Activated CD8-positive, alpha-beta memory T cell treated with anti-CD3 and anti-CD28 coated beads, Interleukin-2, amount 10 ng/mL, durations not matched to agents 7 days and 5 days (primary cell): ENCODE data around the gene ITIH3. TPM values are rescaled to one million over a fixed set of nuclear protein-coding genes. Genes with fewer than 3 reads are reported as not detected.

Experiments
- ATAC-seq: fragments of 150-1000 bp; cut with Tn5 transposase; one replicate; pipeline ENCODE4 v1.10.0; 2021; ENCODE audit warnings: moderate library complexity
- CTCF ChIA-PET: fragments of 350-600 bp; sonication (Branson Sonifier 250); formaldehyde crosslinking; loops from one replicate; lab custom pipeline; 2021; ENCODE audit warnings: antibody characterized with exemption; lab: Charles Lee
- DNase-seq: peaks from one replicate; pipeline ENCODE4 v3.0.0-alpha.2; 2020
- H3K27ac Mint-ChIP-seq: one replicate; pipeline ENCODE4 v1.8.0; 2021; ENCODE audit warnings: mild to moderate bottlenecking, mixed read lengths
- H3K27me3 Mint-ChIP-seq: one replicate; pipeline ENCODE4 v1.8.0; 2021; ENCODE audit warnings: mixed read lengths
- H3K36me3 Mint-ChIP-seq: one replicate; pipeline ENCODE4 v1.8.0; 2021; ENCODE audit warnings: mild to moderate bottlenecking, mixed read lengths
- H3K4me1 Mint-ChIP-seq: one replicate; pipeline ENCODE4 v1.8.0; 2021; ENCODE audit warnings: mixed read lengths
- H3K4me3 Mint-ChIP-seq: one replicate; pipeline ENCODE4 v1.8.0; 2021; ENCODE audit warnings: mild to moderate bottlenecking, moderate library complexity, mixed read lengths
- H3K9me3 Mint-ChIP-seq: one replicate; pipeline ENCODE4 v1.8.0; 2022; ENCODE audit warnings: low read depth, mixed read lengths
- microRNA-seq: library from miRNA; unstranded; fragments of <30 nt; microRNA quantifications from one replicate; pipeline ENCODE4 v1.2.0, GENCODE V29; 2022
- total RNA-seq, 2 experiments: library from RNA; stranded (reverse); gene quantifications; one replicate each; pipeline ENCODE4 v1.2.3, GENCODE V29; 2021

ITIH3 gene
- total RNA-seq, 2 experiments from 2014 or later: not detected

- Mint-ChIP-seq H3K27me3 (no peaks in the 10 kb centered on the region), H3K4me3 (no peak overlapping the region), H3K9me3 (no peaks in the 10 kb centered on the region), H3K36me3 (no peaks in the 10 kb centered on the region), H3K4me1 (peaks cover 6% of the 10 kb centered on the region), H3K27ac (no peak overlapping the region)
- ATAC-seq: peak; percentile 63
- CTCF ChIA-PET: interaction anchor here (0.9 to 1.6 kb wide), 6 partner anchors 10 to 341 kb away, joined by 3 to 4 read pairs (median 3); no protein-coding TSS in a partner anchor
- DNase-seq: no peak
These were observed 56.8 kb downstream of the ITIH3 start for GRCh38 chr3:52851348-52851747.

DNA sequence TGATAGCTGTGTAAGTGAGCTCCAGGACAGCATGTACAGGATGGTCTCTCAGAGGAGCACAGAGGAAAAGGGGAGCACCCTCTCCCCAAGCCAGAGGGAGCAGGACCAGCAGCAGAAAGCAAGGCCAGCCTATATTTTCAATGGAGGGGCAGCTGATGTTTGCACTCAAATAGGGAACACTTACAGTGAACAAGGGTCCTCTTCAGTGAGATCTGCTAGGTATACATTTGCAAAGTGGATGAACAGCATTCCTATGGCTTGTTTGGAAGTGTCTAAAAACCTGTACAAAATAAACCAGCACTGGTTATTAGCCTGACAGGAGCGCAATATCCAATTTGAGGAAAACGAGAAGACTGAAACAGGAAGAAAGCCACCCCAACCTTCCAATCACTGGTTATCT is 57.8 kb downstream of the ITIH3 start:
- Mint-ChIP-seq H3K4me3 (no peak overlapping the region), H3K9me3 (no peaks in the 10 kb centered on the region), H3K36me3 (no peaks in the 10 kb centered on the region), H3K27me3 (no peaks in the 10 kb centered on the region), H3K4me1 (no peaks in the 10 kb centered on the region), H3K27ac (no peak overlapping the region)
- CTCF ChIA-PET: no interaction called here
- DNase-seq (no peak), ATAC-seq (no peak)

DNA sequence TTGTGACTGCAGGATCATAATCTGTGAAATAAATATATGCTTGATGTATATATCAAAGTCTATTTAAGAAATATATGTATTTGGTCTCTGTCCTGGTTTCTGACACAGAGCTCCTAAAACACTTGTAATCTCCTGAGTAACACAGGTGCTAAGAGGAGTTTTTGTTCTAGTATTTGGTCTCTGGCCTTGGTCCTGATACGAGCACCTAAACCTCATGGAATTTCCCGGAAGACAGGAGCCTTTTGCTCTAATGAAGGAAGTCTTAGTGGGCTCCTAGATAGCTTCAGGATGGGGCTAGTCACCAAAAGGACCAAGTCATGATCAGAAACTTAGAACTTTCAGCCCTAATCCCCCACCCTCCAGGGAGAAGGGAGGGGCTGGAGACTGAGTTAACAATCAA is 59.4 kb downstream of the ITIH3 start:
- Mint-ChIP-seq H3K4me3 (no peak overlapping the region), H3K9me3 (no peaks in the 10 kb centered on the region), H3K36me3 (no peaks in the 10 kb centered on the region), H3K27ac (no peak overlapping the region), H3K27me3 (no peaks in the 10 kb centered on the region), H3K4me1 (no peaks in the 10 kb centered on the region)
- DNase-seq: no peak
- CTCF ChIA-PET: interaction anchor here (0.9 to 1.4 kb wide), 2 partner anchors 13 to 15 kb away, joined by 3 to 4 read pairs; no protein-coding TSS in a partner anchor
- ATAC-seq: no peak

DNA sequence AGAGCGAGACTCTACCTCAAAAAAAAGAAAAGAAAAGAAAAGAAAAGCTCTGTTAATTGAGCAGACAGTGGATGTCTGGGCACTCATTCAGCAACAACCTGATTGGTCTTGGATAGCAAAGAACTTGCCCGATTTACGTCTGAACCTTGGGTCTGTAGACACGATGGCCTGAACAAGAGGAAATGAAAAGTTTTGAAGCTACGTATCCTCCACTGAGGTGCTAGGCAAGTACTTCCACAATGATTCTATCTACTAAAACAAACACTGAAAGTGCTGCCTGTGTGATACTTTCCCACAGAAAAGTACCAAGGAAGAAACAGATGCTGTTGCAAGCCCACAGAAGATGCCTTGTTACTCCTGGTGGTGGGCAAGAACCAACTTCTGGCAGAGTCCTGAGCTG is 62.1 kb downstream of the ITIH3 start:
- Mint-ChIP-seq H3K4me1 (no peaks in the 10 kb centered on the region), H3K4me3 (no peak overlapping the region)

DNA sequence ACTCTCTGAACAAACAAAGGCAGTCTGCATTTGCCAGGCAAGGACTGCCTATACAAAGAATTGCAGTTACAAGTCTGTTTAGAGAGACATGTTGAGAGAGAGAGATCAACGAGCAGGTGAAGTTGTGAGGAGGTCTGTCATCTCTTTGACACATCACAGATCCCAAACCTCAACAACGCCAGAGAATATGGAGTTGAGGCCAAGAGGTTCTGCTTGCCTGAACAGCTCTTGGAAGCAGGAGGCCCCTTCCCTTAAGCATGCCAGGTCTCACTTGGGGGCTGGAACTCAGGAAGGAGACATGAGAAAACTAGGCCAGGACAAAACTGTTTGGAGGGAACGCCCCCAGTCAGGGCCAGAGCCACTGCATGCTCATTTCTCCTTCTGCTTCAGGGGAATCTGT is 62.5 kb downstream of the ITIH3 start:
- H3K4me1 Mint-ChIP-seq: no peaks in the 10 kb centered on the region
- no peaks in the 10 kb centered on the region for H3K36me3 Mint-ChIP-seq
- H3K27me3 Mint-ChIP-seq: no peaks in the 10 kb centered on the region
- no peak for DNase-seq
- H3K27ac Mint-ChIP-seq: no peak overlapping the region
- CTCF ChIA-PET: no interaction called here
- H3K9me3 Mint-ChIP-seq: no peaks in the 10 kb centered on the region
- H3K4me3 Mint-ChIP-seq: no peak overlapping the region
- ATAC-seq: no peak

More for the DNA sequence above, 62.1 kb downstream of the ITIH3 start:
- Mint-ChIP-seq H3K36me3 (no peaks in the 10 kb centered on the region), H3K27ac (no peak overlapping the region), H3K27me3 (no peaks in the 10 kb centered on the region), H3K9me3 (no peaks in the 10 kb centered on the region)
- DNase-seq: no peak
- ATAC-seq: no peak
- CTCF ChIA-PET: no interaction called here

- DNase-seq: no peak
- ATAC-seq: no peak
- H3K9me3 Mint-ChIP-seq: peaks cover 2% of the 10 kb centered on the region
- H3K27me3 Mint-ChIP-seq: no peaks in the 10 kb centered on the region
- CTCF ChIA-PET: no interaction called here
- H3K4me3 Mint-ChIP-seq: no peak overlapping the region
- H3K36me3 Mint-ChIP-seq: peaks cover 3% of the 10 kb centered on the region
- H3K27ac Mint-ChIP-seq: no peak overlapping the region
- H3K4me1 Mint-ChIP-seq: no peaks in the 10 kb centered on the region
These were observed 63.3 kb downstream of the ITIH3 start for GRCh38 chr3:52857864-52858263.

Small RNA genes within 50 kb of the gene (microRNA-seq; reads per million reads assigned to microRNA genes)
- gene MIR8064: not detected

Other genes with a start within 250 kb of the ITIH3 start
- 10 to 100 TPM; 69.7 to 73.3 TPM for gene PBRM1, start 108.9 kb upstream of the ITIH3 start, total RNA-seq
- gene GNL3, start 108.8 kb upstream of the ITIH3 start, total RNA-seq: 100 to 1,000 TPM in 1 of 2 experiments, 10 to 100 TPM in 1; 86.8 to 116 TPM
- gene GLT8D1, start 89.0 kb upstream of the ITIH3 start, total RNA-seq: 10 to 100 TPM; 37.0 to 46.3 TPM
- 100 to 1,000 TPM in 1 of 2 experiments, 10 to 100 TPM in 1; 87.3 to 106 TPM for gene SPCS1, start 88.7 kb upstream of the ITIH3 start, total RNA-seq
- gene NEK4, start 23.9 kb upstream of the ITIH3 start, total RNA-seq: 10 to 100 TPM; 26.7 to 27.9 TPM
- not detected for gene ITIH1, start 17.2 kb upstream of the ITIH3 start, total RNA-seq
- gene ITIH4, start 35.9 kb downstream of the ITIH3 start, total RNA-seq: 10 to 100 TPM; 18.0 to 24.9 TPM
- 1 to 10 TPM in 1 of 2 experiments, under 1 TPM in 1; 0.40 to 3.0 TPM for gene MUSTN1, start 40.2 kb downstream of the ITIH3 start, total RNA-seq
- gene STIMATE, start 102.8 kb downstream of the ITIH3 start, total RNA-seq: 10 to 100 TPM; 43.3 to 47.8 TPM